ENCODE results near the gene PCDHGA7.

DNA sequence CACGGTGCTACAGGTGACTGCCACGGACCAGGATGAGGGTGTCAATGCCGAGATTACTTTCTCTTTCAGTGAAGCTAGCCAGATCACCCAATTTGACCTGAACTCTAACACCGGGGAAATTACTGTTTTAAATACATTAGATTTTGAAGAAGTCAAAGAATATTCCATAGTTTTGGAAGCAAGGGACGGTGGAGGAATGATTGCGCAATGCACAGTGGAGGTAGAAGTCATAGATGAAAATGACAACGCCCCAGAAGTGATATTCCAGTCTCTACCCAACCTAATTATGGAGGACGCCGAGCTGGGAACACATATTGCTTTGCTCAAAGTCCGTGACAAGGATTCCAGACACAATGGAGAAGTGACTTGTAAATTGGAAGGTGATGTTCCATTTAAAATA, 6.1 kb downstream of the PCDHGA7 start:
- TF ChIP-seq, protein P1, sequence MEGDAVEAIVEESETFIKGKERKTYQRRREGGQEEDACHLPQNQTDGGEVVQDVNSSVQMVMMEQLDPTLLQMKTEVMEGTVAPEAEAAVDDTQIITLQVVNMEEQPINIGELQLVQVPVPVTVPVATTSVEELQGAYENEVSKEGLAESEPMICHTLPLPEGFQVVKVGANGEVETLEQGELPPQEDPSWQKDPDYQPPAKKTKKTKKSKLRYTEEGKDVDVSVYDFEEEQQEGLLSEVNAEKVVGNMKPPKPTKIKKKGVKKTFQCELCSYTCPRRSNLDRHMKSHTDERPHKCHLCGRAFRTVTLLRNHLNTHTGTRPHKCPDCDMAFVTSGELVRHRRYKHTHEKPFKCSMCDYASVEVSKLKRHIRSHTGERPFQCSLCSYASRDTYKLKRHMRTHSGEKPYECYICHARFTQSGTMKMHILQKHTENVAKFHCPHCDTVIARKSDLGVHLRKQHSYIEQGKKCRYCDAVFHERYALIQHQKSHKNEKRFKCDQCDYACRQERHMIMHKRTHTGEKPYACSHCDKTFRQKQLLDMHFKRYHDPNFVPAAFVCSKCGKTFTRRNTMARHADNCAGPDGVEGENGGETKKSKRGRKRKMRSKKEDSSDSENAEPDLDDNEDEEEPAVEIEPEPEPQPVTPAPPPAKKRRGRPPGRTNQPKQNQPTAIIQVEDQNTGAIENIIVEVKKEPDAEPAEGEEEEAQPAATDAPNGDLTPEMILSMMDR (IDR thresholded peaks at IDR 0.05): no peak
- no peak for TF ChIP-seq POLR2A (IDR thresholded peaks at IDR 0.05)
